DOHH2 (cell line): ENCODE results near the gene RIMBP2.

Experiments used
- EZH2phosphoT487 ChIP-seq: fragments of 200-600 bp; sonication (generic); IDR thresholded peaks from 2 replicates; pipeline ENCODE4 v1.6.1; 2017; ENCODE audit warnings: borderline replicate concordance, mild to moderate bottlenecking, antibody characterized with exemption, low read length, moderate library complexity, mixed read lengths
- TF ChIP-seq, protein P1 (sequence below): fragments of 200-600 bp; sonication (generic); IDR thresholded peaks from one replicate; pipeline ENCODE4 v1.5.1; 2014; ENCODE audit warnings: antibody characterized with exemption, mild to moderate bottlenecking, low read depth, low read length; ENCODE audit not compliant: poor library complexity, severe bottlenecking

DNA sequence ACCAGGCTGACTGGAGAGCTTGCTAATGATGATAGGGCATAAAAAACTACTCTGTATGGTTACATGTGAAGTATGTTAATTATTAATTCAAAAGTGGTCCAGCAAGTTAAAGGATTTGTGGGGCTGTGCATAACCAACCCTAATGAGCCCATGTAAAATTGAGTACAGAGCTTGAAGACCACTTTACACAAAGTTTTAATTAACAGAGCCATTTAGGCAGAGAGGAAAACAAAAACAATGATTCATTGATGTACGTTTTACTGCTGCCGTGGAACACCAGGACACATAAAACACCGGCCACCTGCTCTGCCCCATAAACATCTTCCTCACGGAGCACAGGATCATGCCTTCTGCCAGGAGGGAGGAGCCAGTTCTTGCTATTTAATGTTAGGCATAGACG is 83.5 kb downstream of the RIMBP2 start:
- TF ChIP-seq, protein P1, sequence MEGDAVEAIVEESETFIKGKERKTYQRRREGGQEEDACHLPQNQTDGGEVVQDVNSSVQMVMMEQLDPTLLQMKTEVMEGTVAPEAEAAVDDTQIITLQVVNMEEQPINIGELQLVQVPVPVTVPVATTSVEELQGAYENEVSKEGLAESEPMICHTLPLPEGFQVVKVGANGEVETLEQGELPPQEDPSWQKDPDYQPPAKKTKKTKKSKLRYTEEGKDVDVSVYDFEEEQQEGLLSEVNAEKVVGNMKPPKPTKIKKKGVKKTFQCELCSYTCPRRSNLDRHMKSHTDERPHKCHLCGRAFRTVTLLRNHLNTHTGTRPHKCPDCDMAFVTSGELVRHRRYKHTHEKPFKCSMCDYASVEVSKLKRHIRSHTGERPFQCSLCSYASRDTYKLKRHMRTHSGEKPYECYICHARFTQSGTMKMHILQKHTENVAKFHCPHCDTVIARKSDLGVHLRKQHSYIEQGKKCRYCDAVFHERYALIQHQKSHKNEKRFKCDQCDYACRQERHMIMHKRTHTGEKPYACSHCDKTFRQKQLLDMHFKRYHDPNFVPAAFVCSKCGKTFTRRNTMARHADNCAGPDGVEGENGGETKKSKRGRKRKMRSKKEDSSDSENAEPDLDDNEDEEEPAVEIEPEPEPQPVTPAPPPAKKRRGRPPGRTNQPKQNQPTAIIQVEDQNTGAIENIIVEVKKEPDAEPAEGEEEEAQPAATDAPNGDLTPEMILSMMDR: no peak
- TF ChIP-seq EZH2phosphoT487: no peak
